HG02623 (cell line): ENCODE measurements around the gene SLC24A4.

Source experiments
- ATAC-seq: cut with Tn5 transposase; IDR thresholded peaks from one replicate; pipeline ENCODE4 v1.9.1; 2021; ENCODE audit warnings: moderate library complexity; ENCODE audit not compliant: unreplicated experiment

The SLC24A4 gene

DNA sequence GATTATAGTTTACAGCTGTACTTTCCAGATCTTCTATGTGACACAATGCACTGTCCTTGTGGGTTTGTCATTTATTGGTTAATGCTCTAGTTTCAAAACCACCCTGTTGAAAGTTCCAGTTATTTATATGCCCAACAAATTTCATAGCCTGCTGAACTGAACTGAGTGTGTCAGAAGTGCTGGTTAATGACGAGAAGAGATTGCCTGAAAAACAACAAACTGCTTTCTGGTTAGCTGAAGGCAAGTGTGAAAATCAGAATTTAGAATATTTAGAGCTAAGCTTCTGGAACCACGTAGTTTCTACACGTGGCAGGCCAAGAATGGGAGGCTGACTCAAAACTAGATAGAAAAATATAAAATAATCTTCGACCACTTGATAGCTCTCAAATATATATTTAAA lies 171.5 kb downstream of the SLC24A4 start:
- ATAC-seq: no peak

DNA sequence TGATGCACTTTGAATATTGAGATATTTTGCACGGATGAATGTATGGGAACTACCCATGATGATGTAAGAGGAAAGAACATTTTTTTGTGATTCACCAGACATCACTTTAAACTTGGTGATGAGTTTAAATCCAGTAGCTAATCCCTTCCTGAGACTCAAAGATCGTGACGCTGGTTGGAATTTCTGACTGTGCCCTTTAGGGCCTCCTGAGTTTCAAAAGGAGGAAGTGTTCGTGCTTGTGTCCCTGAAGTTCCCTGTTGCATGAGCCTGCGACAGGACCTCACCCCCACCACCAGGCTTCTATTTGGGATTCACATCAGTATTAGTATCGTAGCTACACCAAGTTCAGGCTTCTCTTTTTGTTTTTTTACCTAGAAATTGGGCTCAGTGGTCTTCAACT lies 172.1 kb downstream of the SLC24A4 start:
- no peak for ATAC-seq

DNA sequence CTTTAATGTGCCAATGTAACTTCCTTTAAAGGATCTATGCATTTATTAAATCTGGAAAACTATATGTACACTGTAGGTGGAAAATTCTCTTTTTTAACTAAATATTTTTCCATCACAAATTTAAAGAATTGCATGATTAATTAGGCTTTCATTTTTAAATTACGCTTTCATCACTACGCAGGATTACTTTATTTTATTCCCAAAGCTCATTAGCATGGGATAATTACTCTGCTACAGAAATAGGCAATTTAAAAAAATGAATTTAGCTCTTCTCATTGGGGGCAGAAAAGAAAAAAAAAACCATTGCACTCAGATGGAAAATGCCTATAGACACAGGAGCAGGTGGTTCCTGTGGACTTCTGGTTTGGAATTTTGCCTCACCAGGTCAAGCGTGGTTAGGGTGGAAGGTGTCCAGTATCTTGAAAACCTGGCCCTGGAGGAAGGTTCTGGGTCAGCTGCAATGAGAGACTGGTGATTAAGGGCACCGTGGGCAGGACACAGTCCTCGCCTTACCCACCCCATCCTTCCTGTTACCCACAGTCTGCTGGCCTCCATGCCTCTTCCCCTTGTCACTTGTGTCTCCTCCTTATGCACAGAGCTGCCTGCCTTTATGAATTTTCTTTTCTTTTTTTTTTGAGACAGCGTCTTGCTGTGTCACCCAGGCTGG lies 173.4 kb downstream of the SLC24A4 start:
- no peak for ATAC-seq

DNA sequence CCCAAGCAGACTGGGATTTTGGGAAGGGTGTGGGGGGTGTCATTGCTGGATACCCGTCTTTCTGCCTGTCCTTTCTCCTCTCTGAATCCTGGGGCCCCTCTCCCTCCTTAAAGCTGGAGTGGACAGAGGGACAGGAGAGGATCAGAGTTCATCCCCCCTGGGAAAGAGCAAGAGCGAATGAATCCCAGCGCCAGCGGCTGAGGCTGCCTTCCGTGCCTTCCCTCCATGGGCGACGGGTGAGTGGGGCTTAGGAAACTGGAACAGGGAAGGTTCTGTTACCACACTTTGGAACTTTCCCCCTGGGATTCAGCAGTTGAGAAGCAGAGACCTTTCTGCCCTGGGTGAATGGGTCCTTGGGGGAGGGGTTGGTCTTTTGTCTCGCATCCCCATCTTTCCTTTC lies 174.4 kb downstream of the SLC24A4 start:
- ATAC-seq: no peak

DNA sequence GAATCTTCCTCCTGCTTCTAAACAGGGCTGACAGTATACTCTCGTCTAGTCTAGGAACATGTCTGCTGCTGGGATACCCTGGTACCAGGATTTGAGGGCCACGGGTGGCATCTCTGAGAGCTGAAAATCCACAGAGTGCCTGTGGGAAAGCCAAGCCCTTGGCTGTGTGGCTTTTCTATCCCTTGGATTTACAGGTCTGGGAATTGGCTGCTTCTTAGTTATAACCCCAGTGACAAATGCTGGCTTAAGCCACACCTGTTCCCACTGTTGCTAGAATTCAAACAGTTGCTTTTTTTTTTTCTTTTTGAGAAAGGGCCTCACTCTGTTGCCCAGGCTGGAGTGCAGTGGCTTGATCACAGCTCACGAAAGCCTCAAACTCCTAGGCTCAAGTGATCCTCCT lies 176.3 kb downstream of the SLC24A4 start:
- no peak for ATAC-seq

DNA sequence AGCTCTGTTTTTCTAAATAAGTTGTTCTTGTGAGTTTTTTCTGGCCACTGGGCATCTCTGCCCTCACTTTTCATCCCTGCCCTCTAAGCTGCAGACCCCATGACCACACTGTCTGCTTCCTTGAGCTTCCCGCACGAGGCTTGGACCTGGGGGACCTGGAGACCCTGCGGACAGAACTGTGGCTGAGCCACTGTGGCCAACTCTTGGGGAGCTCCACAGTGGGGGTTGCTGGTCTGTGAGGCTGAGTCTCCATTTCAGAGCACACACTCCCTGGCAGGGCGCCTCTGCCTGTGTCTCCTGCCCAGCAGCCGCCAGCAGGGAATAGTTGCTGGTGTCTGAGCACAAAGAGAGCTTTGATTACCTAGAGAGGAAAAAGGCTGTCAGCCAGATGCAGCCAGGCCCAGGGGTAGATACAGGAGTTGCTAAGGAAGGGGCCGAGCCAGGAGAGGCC lies 177.6 kb downstream of the SLC24A4 start:
- no peak for ATAC-seq

DNA sequence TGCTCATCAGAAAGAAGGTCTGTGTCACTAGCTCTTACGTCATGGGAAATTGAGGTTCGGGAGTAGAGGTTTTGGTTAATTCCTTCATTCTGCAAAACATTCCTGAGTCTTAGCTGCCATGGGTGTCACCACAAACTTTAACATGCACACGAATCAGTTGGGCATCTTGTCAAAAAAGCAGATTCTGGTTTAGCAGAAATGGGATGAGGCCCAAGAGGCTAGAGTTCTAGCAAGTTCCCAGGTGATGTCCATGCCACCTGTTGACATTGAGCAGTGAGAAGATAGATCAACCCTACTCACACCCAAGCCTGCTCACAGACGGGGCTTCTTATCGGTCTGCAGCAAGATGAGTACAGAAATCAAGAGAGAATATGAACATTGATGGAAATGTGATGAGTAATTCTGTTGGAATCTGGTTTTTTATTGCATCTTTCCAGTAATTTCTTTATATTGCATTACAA lies 179.0 kb downstream of the SLC24A4 start:
- no peak for ATAC-seq

DNA sequence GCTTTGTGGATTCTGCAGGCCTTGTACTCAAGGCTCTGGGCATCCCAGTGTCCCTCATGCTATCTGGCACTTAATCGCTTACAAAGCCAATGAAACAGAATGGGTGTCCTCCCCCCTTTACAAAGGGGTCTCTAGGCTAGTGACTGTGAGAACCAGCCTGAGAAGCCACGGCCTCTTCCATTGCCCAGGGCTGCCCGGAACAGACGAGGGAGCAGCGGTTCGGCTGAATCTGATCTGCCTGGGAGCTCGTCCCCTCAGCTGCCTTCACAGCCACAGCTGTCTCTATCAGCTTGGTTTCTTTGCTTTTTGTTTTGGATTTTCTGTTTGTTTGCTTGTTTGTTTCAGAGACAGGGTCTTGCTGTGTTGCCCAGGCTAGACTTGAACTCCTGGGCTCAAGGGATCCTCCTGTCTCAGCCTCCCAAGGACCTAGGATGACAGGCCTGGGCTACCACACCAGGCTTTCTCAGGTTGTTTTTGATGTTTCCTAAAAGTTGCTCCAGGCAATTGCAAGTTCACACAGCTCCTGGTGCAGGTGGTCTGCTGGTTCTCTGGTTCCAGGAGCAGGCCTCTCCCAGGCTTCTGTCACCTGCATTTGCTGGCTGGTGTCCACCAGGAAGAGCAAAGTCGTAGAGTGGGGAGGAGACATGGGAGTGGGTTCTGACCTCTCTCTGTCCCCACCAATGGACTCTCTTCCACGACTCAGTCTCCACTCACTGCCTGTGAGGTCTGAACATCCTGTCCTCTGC lies 179.7 kb downstream of the SLC24A4 start:
- no peak for ATAC-seq

DNA sequence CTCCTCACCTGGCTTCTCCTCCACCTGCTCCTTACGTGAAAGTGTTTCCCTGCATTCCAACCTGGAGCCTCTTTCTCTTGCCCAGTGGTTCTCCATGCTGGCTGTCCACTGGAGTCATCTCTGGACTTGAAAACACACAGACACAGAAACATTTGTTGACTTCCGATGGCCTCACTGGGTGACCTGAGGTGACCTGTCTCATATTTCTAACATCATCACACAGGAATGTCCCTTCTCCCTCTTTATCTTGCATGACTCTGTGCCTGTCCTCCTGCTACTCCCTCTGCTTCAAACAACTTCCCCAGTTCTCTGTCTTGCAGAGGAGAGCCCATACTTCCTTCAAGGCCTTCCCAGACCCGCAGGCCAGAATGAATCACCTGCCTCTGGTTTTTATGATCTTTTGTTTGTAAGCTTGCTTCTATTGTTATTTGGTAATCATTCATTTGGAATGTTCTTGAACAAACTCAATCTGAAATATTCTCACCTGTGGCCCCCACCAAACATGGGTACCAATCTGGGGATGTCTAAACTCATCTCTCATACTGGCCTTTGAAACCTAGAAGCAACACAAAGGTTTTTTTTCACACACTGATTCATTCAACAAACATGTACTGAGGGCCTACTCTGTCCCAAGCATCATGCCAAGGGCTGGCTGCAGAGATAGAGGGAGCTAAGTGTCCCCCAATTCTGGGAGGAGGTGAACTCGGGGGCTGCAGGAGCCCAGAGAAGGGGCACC lies 181.0 kb downstream of the SLC24A4 start:
- no peak for ATAC-seq

DNA sequence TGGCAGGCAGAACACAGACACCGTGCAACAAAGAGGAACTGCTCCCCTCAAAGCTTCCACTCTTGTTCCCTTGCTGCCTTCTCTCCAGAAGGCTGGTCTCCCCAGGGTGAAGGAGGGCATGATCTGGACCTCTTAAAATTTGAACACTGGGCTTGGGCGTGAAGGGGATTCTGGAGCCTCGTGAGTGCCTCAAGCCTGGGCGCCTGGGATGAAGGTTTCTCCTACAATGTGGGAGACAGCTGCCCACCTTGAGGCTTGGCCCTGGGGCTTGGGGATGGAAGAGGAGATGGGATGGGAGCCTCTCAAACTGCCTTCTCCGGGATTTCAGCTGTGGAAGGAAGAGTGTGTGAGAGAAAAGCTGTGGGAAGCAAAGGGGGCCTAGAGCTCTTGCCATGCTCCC lies 182.9 kb downstream of the SLC24A4 start:
- no peak for ATAC-seq

DNA sequence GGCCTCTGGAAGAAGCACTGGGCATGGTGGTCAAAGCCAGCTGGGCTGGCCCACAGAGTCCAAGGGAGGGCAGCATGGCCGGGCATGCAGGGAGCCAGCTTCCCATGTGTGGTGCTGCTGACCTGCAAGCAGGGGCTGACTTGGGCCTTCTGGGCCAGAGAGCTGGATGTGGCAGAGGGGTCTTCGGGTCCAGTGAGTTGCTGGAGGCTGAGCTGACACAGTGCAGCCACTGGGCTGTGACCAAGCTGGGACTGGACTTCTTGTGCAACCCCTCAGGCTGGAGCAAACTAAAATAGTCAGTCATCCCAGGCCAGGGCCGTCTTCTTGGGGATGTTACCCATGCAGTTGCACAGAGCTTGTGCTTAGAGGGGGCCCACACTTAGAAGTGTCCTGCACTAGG lies 183.3 kb downstream of the SLC24A4 start:
- no peak for ATAC-seq

DNA sequence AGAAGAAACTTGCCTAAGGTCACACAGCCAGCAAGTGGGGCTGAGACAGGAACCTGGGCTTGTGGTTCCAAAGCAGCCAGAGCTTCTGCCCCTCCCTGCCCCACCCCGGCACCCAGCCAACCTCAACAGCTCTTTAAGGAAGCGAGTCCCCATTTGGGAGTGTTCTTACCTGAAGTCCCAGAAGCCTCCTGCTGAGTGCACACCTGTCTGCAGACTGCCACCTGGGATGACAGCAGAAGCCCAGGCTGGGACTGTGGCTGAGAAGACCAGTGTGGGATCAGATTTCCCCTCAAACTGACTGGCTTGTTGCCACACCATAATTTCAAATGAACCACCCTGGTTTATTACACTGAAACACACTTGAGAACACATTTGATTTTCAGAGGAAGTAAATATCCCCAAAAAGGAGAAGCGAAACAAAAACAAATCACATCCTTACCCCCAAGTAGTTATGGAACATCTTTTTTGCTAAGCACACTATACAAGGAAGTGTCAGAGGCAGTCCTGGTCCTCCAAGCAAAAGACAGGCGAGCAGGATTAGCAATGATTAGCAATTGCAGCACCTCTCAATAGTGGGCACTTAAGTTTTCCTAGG lies 184.3 kb downstream of the SLC24A4 start:
- ATAC-seq: peak; percentile 52

DNA sequence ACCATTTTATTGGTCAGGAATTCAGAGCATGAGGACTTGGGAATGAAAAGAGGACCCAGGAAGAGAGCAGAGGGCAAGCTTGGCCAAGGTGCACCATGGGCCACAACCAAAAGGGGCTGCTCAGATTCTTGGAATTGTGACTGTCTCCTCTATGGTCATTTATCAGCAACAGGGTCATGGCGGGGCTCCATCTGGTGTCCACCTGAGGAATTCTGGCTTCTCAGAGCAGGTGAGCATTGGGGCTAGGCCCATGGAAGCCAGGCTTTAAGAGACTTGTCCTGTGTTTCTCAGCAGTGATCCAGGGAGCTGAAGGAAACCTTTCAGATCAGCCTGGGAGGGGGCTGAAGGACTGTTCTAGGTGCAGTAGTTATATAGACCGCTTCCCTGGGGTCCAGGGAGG lies 188.0 kb downstream of the SLC24A4 start:
- no peak for ATAC-seq

DNA sequence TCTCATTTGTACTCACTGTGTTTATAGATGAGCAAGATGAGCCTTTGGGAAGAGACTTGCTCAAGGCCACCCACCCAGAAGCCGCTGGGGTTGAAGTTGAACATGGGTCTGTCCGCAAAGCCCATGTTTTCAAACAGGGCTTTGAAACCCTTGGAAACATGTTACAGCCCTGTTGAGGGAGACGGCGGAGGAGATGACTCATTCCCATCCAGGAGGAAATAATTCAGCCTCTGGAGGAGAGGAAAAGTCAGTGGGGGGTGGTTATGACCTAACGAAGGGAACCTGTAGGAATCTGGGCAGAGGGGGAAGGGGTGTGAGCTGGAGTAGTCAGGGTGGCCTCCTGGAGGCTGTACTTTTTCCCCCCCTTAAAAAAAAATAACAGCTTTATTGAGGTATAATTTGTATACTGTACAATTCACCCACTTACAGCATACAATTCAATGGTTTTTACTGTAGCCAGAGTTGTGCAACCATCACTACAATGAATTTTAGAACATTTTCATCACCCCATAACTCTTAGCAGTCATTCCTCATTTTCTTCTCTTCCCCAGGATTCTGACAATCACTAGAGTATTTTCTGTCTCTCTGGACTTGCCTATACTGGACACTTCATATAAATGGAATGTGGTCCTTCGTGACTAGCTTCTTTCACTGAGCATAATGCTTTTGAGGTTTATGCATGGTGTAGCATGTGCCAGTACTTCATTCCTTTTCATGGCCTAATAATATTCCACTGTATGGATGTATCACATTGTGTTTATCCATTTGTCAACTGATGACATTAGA lies 188.7 kb downstream of the SLC24A4 start:
- ATAC-seq: no peak

DNA sequence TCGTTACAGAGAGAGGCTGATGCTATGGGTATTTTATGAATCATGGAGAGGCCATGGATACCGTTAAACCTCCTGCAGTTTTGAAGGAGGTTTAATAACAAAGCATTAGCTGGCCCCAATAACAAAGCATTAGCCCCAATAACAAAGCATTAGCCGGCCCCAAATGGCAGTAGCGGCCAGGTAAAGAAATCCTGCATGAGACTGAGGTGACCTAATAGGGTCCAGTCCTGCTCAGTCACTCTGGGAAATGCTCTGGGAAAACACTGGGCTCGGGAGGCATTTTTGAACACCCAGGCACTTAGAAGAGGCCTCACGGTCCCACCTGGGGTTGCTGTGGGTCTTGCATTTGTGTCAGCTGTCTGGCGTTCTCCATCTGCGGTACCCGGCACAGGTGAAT lies 189.8 kb downstream of the SLC24A4 start:
- ATAC-seq: no peak

DNA sequence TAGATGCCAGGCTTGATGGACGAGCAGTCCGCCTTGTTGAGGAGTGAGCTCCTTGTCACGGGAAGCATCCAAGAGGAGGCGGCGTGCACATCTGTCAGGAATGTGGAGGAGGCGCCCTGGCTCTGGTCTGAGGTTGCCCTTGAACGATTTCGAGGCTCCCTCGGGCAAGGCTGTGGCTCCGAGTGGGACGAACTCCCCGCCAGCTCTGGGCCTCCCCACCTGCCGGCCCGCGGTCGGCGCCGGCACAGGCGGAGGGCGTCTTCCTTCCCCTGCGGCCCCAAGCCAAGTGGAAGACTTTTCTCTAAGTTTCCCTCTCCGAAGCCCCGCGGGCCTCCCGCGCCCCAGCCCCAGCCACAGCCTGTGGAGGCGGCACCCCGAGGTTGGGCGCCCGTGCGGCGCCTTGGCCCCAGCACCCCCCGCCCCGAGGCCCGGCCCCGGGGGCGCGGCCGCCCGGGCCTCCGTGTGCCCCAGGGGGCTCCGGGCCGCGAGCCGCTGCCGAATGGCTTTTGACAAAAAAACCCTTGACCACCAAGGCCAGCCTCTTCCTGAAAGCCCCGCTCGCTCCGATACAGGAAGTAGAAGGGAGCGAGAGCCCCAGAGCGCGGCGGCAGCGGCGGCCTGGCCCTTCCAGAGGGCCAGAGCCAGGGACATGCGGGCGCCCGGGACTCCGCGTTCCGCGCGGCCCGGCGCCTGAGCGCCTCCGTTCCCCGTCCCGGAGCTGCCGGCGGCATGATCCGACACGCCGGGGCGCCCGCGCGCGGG lies 190.4 kb downstream of the SLC24A4 start, which contains the start of gene RIN3:
RIN3 (plus strand) TSS at position 578 of the 762 bp plus-strand sequence; CDS start at position 730, 152 bp downstream.
- peak; percentile 45 for ATAC-seq

DNA sequence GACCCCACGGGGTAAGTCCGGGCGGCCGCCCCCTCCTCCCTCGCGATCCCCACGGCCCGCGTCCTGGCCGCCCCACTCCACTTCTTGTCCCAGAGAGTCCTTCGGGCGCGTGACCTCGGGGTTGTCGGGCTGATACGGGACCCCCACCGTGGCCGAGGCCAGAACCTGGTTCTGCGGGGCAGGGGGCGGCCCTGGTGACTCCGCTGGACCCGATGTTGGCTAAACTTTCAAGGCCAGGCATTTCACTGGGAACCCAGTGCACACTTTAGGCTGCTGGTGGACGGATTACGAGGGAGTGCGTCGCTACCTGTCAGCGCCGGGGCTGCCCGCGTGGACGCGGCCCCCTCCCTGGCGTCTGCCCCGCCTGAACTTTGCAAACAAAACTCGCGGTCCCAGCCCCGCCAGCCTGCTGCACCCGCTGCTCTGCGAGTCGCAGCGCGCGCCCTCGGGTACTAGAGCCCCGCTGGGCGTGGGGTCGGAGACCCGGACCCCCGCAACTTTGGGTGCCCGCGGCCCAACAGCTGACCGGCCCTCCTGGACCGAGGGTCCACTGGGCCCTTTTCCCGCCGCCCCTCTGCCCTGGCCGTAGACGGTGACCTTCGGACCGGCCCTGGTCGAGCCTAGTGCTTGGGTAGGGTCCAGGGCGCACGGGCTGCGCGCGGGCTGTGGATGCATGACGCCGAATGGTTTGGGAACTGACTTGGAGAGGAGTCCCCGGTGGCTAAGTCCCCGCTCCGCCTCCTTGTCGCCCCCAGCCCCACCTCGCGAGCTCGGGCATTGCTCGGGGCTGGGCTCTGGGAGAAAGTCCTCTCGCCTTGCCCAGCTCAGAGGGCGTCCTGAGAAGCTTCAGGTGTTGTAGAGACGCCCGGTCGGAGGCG lies 191.2 kb downstream of the SLC24A4 start:
- peak; percentile 28 for ATAC-seq

DNA sequence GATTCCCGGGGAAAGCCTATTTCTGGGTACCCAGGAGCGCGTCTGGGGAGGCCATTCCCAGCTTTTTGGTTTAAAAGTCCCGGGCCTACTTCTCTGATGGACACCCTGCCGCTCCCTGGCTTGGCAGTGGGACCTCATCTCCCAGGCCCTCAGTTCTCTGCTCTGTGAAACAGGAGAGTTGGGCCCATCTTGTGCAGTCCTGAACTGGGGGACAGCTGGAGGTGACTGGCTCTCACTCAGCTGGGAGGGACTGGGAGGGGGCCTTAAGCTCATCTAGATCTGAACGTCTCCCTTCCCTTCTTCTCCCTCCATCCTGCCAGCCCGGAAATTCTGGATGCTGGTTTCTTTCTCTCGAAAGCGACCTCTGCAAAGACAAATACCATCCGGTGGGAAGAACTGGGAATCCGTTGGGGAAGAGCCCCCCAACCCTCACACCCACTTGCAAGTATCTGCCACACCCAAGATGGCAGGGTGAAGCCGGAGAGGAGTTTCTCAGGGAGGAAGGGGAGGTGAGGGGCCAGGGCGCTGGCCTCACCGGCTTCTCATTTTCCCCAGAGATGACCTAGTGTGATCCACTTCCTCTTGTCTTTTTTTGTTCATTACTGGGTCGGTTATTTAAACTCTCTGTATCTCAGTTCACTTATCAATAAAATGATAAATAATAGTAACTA lies 192.0 kb downstream of the SLC24A4 start:
- ATAC-seq: no peak
